GM21390 (cell line): ENCODE measurements around the gene ASTN2.
"Not testable (repeated sequence)": the region's sequence is repeated elsewhere in the genome, so short reads cannot be mapped to it uniquely, and the experiment has no call there.

Source experiments
- ATAC-seq: cut with Tn5 transposase; IDR thresholded peaks from one replicate; pipeline ENCODE4 v1.9.1; 2021; ENCODE audit not compliant: unreplicated experiment

ASTN2 gene

GRCh38 chr9:116837018-116837989 lies 577.6 kb downstream of the ASTN2 start:
- no peak for ATAC-seq

GRCh38 chr9:116830321-116830720 lies 584.5 kb downstream of the ASTN2 start:
- not testable (repeated sequence) for ATAC-seq

- no peak for ATAC-seq
These were observed 593.1 kb downstream of the ASTN2 start for GRCh38 chr9:116821633-116822229.

- no peak for ATAC-seq
These were observed 595.7 kb downstream of the ASTN2 start for GRCh38 chr9:116819116-116819515.

GRCh38 chr9:116817762-116818161 lies 597.1 kb downstream of the ASTN2 start:
- ATAC-seq = no peak

- no peak for ATAC-seq
These were observed 598.4 kb downstream of the ASTN2 start for GRCh38 chr9:116816484-116816883.

GRCh38 chr9:116815835-116816234 lies 599.0 kb downstream of the ASTN2 start:
- no peak for ATAC-seq

GRCh38 chr9:116813031-116813300 lies 601.9 kb downstream of the ASTN2 start:
- ATAC-seq = no peak

GRCh38 chr9:116812231-116813030 lies 602.4 kb downstream of the ASTN2 start:
- no peak for ATAC-seq

- no peak for ATAC-seq
These were observed 605.2 kb downstream of the ASTN2 start for GRCh38 chr9:116809656-116810055.

- no peak for ATAC-seq
These were observed 608.8 kb downstream of the ASTN2 start for GRCh38 chr9:116806075-116806474.

- no peak for ATAC-seq
These were observed 614.0 kb downstream of the ASTN2 start for GRCh38 chr9:116800885-116801284.

- ATAC-seq = no peak
These were observed 614.8 kb downstream of the ASTN2 start for GRCh38 chr9:116800074-116800473.

GRCh38 chr9:116798521-116798920 lies 616.3 kb downstream of the ASTN2 start:
- ATAC-seq = no peak

- no peak for ATAC-seq
These were observed 617.6 kb downstream of the ASTN2 start for GRCh38 chr9:116797276-116797675.

- no peak for ATAC-seq
These were observed 618.2 kb downstream of the ASTN2 start for GRCh38 chr9:116796669-116797068.

- no peak for ATAC-seq
These were observed 619.0 kb downstream of the ASTN2 start for GRCh38 chr9:116795821-116796220.

GRCh38 chr9:116792271-116792670 lies 622.6 kb downstream of the ASTN2 start:
- no peak for ATAC-seq

- ATAC-seq = no peak
These were observed 623.5 kb downstream of the ASTN2 start for GRCh38 chr9:116791326-116791725.

GRCh38 chr9:116789081-116789480 lies 625.8 kb downstream of the ASTN2 start:
- ATAC-seq = no peak

GRCh38 chr9:116786737-116787136 lies 628.1 kb downstream of the ASTN2 start:
- no peak for ATAC-seq

- no peak for ATAC-seq
These were observed 637.7 kb downstream of the ASTN2 start for GRCh38 chr9:116777116-116777515.
